ENCODE measurements around the gene TBC1D16. TPM values are rescaled to one million over a fixed set of nuclear protein-coding genes. Genes with fewer than 3 reads are reported as not detected.

The TBC1D16 gene
- total RNA-seq, 2 donors from 2014 or later, result 1.9 to 2.6 TPM

GRCh38 chr17:79990051-79990592, 45.5 kb downstream of the TBC1D16 start:
- ATAC-seq, result no peak
- peak overlapping the region; percentile 57 for H3K4me3 Mint-ChIP-seq
- no peaks in the 10 kb centered on the region for H3K27me3 Mint-ChIP-seq
- no peaks in the 10 kb centered on the region for H3K9me3 ChIP-seq (ENCODE audit: control insufficient read depth, low read length, poor library complexity, severe bottlenecking)
- H3K36me3 Mint-ChIP-seq (ENCODE audit: low read depth), result no peaks in the 10 kb centered on the region
- peaks cover 20% of the 10 kb centered on the region for H3K4me1 Mint-ChIP-seq
- DNase-seq, result no peak
- no peak overlapping the region for H3K27ac Mint-ChIP-seq

- no peaks in the 10 kb centered on the region for H3K9me3 ChIP-seq (ENCODE audit: control insufficient read depth, low read length, poor library complexity, severe bottlenecking)
- H3K36me3 Mint-ChIP-seq (ENCODE audit: low read depth), result no peaks in the 10 kb centered on the region
- H3K4me3 Mint-ChIP-seq, result no peak overlapping the region
- peaks cover 20% of the 10 kb centered on the region for H3K4me1 Mint-ChIP-seq
- ATAC-seq (no peak), DNase-seq (no peak)
- no peak overlapping the region for H3K27ac Mint-ChIP-seq
- no peaks in the 10 kb centered on the region for H3K27me3 Mint-ChIP-seq
Observed at GRCh38 chr17:79989106-79989835, 46.4 kb downstream of the TBC1D16 start.

DNA sequence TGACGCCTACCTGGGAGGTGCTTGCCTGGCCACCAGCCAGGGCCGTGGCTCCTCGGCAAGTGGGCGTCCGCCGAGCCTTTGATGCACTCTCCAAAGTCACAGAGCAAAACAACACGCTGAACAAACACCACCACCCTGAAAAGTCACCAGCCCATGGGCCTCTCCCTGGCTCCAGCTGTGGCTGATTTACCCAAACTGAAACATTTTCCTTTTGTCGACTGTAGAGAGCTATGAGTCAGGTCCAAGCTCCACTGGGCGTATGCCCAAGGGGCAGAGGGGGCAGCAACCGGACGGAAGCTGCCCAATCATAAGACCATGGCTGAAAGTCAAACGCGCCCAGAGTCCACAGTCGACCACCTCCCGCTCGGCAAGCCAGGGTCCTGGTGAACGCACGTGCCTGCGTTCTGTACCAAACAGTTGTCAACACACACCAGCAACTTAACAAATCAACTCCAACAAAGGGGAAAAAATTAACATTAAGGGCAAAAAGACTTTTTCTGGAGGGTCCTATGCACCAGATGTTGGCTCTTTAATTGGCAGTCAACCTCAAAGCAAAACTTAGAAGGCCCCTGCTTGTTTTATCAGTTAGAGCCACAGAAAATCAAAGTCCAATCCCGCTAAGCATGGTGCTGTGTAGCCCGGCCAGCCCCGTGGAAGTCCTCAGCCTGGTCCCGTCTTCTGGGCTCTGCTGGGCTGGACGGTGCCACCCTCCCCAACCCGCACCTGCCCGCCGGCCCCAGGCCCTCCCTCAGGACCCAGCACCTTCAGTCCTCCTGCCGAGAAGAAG, 47.3 kb downstream of the TBC1D16 start:
- DNase-seq (no peak), ATAC-seq (no peak)
- Mint-ChIP-seq H3K36me3 (ENCODE audit: low read depth) (no peaks in the 10 kb centered on the region), H3K27me3 (peaks cover under 1% of the 10 kb centered on the region), H3K4me3 (no peak overlapping the region), H3K27ac (no peak overlapping the region), H3K4me1 (peaks cover 20% of the 10 kb centered on the region)
- no peaks in the 10 kb centered on the region for H3K9me3 ChIP-seq (ENCODE audit: control insufficient read depth, low read length, poor library complexity, severe bottlenecking)

DNA sequence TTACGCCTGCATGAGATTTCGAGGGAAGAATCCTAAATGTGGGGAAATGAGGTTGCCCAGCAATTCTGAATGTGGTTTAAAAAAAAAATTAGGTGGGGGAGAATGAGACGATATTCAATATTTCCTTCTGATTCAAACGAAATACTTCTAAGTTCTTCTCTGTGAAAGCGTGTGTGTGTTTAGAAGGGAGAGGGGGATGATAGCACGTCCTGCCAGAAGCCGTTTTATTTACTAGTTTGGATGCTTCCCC, 47.8 kb downstream of the TBC1D16 start:
- Mint-ChIP-seq H3K27ac (no peak overlapping the region), H3K4me1 (peaks cover 17% of the 10 kb centered on the region), H3K27me3 (peaks cover 6% of the 10 kb centered on the region), H3K36me3 (ENCODE audit: low read depth) (no peaks in the 10 kb centered on the region), H3K4me3 (no peak overlapping the region)
- no peak for ATAC-seq
- no peak for DNase-seq
- H3K9me3 ChIP-seq (ENCODE audit: control insufficient read depth, low read length, poor library complexity, severe bottlenecking), result no peaks in the 10 kb centered on the region

DNA sequence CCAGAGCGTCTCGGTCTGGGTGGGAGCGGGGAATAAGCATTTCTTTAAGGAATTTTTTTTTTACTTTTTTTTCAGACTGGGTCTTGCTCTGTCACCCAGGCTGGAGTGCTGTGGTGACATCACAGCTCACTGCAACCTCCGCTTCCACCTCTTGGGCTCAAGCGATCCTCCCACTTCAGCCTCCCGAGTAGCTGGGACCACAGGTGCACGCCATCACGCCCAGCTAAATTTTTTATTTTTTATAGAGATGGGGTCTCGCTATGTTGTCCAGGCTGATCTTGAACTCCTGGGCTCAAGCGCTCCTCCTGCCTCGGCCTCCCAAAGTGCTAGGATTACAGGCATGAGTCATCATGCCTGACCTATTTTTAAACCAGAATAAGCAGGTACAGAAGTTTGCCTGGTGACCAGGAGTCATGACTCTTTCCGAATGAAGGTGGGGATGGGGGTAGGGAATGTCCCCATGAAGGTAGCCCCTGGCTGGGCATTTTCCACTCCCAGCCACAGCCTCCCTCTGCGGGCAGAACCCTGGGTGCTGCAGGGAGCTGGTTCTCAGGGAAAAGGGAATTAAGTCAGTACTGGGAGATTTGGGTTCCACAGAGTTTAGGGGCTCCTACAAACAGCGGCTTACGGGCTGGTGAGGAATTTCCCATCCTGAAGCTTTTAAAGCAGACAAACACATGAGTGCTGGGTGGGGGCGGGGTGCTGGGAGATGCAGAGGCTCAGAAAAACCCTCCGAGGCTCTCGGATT, 48.3 kb downstream of the TBC1D16 start:
- no peaks in the 10 kb centered on the region for H3K36me3 Mint-ChIP-seq (ENCODE audit: low read depth)
- DNase-seq (no peak), ATAC-seq (no peak)
- no peaks in the 10 kb centered on the region for H3K9me3 ChIP-seq (ENCODE audit: control insufficient read depth, low read length, poor library complexity, severe bottlenecking)
- H3K27ac Mint-ChIP-seq, result no peak overlapping the region
- peaks cover 6% of the 10 kb centered on the region for H3K27me3 Mint-ChIP-seq
- H3K4me1 Mint-ChIP-seq, result peaks cover 13% of the 10 kb centered on the region
- H3K4me3 Mint-ChIP-seq, result no peak overlapping the region

DNA sequence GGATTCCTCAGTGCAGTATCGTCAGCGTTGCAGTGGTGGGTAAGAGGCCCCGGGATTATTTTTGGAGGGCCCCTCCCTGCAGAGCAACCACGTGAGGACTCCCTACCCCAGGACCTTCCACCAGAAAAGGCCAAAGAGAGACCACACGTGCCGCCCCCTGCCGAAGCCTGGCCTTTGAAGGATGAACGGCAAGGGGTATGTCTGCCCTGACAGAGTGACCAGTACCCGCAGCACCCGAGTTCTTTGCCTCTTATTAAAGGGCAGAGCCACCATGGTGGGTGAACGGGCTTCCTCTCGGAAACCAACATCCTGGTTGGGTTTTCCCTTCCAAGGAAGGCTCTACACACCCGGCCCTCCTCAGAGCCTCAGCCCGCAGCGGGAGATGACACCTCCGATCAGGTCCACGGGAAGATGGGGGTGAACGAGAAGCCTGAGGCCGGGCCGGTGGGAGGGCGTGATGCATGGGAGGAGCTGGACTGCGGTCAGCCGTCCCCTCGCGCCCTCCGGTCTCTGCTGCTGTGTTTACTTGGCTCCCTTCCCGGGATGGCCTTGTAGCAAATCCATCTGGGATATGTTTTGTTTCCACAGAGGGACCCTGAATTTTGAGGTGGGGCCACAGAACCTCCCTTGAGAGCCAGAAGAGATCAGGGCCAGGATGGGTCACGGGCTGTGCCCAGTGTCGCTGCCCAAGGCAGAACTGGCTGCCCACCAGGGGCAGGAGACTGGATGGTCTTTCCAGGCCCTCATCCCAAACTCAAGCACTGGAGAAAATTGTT, 49.1 kb downstream of the TBC1D16 start:
- DNase-seq, result no peak

DNA sequence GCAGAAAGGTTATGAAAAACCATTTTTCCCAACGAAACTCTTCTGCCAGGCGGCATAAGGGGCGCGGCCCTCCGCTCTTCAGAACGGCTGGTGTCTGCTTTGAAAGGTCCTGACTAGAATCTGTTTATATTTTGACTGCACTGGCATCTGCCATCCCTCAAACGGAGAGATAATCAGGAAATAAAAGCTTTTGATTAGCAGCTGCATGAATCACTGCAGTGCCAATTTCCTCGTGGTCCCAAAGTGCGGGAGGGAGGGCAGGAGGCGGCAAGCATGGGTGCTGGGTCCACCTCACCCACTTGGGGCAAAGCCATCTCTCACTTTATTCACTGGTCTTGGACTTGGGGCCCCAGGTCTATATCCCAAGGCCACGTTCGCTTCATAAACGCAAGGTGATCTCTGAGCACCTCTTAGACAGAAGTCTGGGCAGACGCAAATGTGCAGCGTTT, 49.7 kb downstream of the TBC1D16 start:
- DNase-seq (no peak), ATAC-seq (no peak)
- no peak overlapping the region for H3K4me3 Mint-ChIP-seq
- H3K27ac Mint-ChIP-seq, result no peak overlapping the region
- H3K9me3 ChIP-seq (ENCODE audit: control insufficient read depth, low read length, poor library complexity, severe bottlenecking), result no peaks in the 10 kb centered on the region
- H3K4me1 Mint-ChIP-seq, result peaks cover 10% of the 10 kb centered on the region
- peaks cover 6% of the 10 kb centered on the region for H3K27me3 Mint-ChIP-seq
- H3K36me3 Mint-ChIP-seq (ENCODE audit: low read depth), result no peaks in the 10 kb centered on the region

More for the DNA sequence above, 49.1 kb downstream of the TBC1D16 start:
- H3K36me3 Mint-ChIP-seq (ENCODE audit: low read depth), result no peaks in the 10 kb centered on the region
- no peak overlapping the region for H3K27ac Mint-ChIP-seq
- peaks cover 6% of the 10 kb centered on the region for H3K27me3 Mint-ChIP-seq
- no peak overlapping the region for H3K4me3 Mint-ChIP-seq
- peaks cover 10% of the 10 kb centered on the region for H3K4me1 Mint-ChIP-seq
- no peak for ATAC-seq
- H3K9me3 ChIP-seq (ENCODE audit: control insufficient read depth, low read length, poor library complexity, severe bottlenecking), result no peaks in the 10 kb centered on the region

- no peak overlapping the region for H3K27ac Mint-ChIP-seq
- H3K4me3 Mint-ChIP-seq, result no peak overlapping the region
- H3K36me3 Mint-ChIP-seq (ENCODE audit: low read depth), result no peaks in the 10 kb centered on the region
- DNase-seq (no peak), ATAC-seq (no peak)
- H3K9me3 ChIP-seq (ENCODE audit: control insufficient read depth, low read length, poor library complexity, severe bottlenecking), result no peaks in the 10 kb centered on the region
- peaks cover 6% of the 10 kb centered on the region for H3K27me3 Mint-ChIP-seq
- H3K4me1 Mint-ChIP-seq, result peaks cover 10% of the 10 kb centered on the region
Observed at GRCh38 chr17:79985361-79985942, 50.2 kb downstream of the TBC1D16 start.

DNA sequence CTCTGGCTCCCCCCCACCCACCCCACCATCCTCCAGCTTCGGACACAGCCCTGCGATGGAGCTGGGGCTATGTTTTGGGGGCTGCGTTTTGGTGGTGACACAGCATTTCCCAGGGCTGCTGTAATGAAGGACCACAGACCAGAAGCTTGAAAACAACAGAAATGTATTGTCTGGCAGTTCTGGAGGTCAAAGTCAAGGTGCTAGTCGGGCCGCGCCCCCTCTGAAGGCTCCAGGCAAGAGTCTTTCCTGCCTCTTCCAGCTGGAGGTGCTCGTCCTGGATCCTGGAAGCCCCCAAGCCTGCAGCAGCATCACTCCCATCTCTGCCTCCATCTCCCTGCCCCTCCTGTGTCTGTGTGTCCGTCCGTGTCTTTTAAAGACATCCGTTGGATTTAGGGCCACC, 50.8 kb downstream of the TBC1D16 start:
- H3K4me3 Mint-ChIP-seq, result no peak overlapping the region
- no peak overlapping the region for H3K27ac Mint-ChIP-seq
- ATAC-seq (no peak), DNase-seq (no peak)
- H3K36me3 Mint-ChIP-seq (ENCODE audit: low read depth), result no peaks in the 10 kb centered on the region
- H3K4me1 Mint-ChIP-seq, result peaks cover 10% of the 10 kb centered on the region
- peaks cover 6% of the 10 kb centered on the region for H3K27me3 Mint-ChIP-seq
- no peaks in the 10 kb centered on the region for H3K9me3 ChIP-seq (ENCODE audit: control insufficient read depth, low read length, poor library complexity, severe bottlenecking)

GRCh38 chr17:79984045-79984840, 51.4 kb downstream of the TBC1D16 start:
- H3K4me3 Mint-ChIP-seq, result no peak overlapping the region
- no peaks in the 10 kb centered on the region for H3K36me3 Mint-ChIP-seq (ENCODE audit: low read depth)
- DNase-seq, result no peak
- H3K27me3 Mint-ChIP-seq, result peaks cover 6% of the 10 kb centered on the region
- H3K27ac Mint-ChIP-seq, result no peak overlapping the region
- H3K4me1 Mint-ChIP-seq, result peaks cover 10% of the 10 kb centered on the region
- ATAC-seq, result no peak
- no peaks in the 10 kb centered on the region for H3K9me3 ChIP-seq (ENCODE audit: control insufficient read depth, low read length, poor library complexity, severe bottlenecking)

GRCh38 chr17:79983456-79983855, 52.2 kb downstream of the TBC1D16 start:
- Mint-ChIP-seq H3K27ac (no peak overlapping the region), H3K36me3 (ENCODE audit: low read depth) (no peaks in the 10 kb centered on the region), H3K4me3 (no peak overlapping the region), H3K4me1 (peaks cover 10% of the 10 kb centered on the region), H3K27me3 (peaks cover 6% of the 10 kb centered on the region)
- no peaks in the 10 kb centered on the region for H3K9me3 ChIP-seq (ENCODE audit: control insufficient read depth, low read length, poor library complexity, severe bottlenecking)
- ATAC-seq (no peak), DNase-seq (no peak)

- Mint-ChIP-seq H3K27me3 (peaks cover 6% of the 10 kb centered on the region), H3K4me3 (no peak overlapping the region), H3K4me1 (peaks cover 5% of the 10 kb centered on the region), H3K27ac (no peak overlapping the region), H3K36me3 (ENCODE audit: low read depth) (no peaks in the 10 kb centered on the region)
- H3K9me3 ChIP-seq (ENCODE audit: control insufficient read depth, low read length, poor library complexity, severe bottlenecking), result no peaks in the 10 kb centered on the region
- ATAC-seq (no peak), DNase-seq (no peak)
Observed at GRCh38 chr17:79982986-79983385, 52.7 kb downstream of the TBC1D16 start.

Measured in T-helper 17 cell (primary cell).